B cell (primary cell): ENCODE data around the gene ZDHHC20. TPM values are rescaled to one million over a fixed set of nuclear protein-coding genes. Genes with fewer than 3 reads are reported as not detected.

Experiments
- ATAC-seq: fragments of 200-7000 bp; cut with Tn5 transposase; one replicate; pipeline ENCODE4 v1.10.0; 2021; ENCODE audit warnings: low read depth, mild to moderate bottlenecking, moderate number of reproducible peaks, moderate library complexity
- CTCF ChIA-PET: fragments of 350-600 bp; sonication (Branson Sonifier 250); formaldehyde crosslinking; loops from one replicate; lab custom pipeline; 2021; ENCODE audit warnings: antibody characterized with exemption, inconsistent platforms; lab: Charles Lee
- POLR2A ChIA-PET: fragments of 350-600 bp; sonication (Branson Sonifier 250); formaldehyde crosslinking; loops from one replicate; lab custom pipeline; 2021; ENCODE audit warnings: antibody characterized with exemption; lab: Charles Lee
- DNase-seq: peaks from one replicate; pipeline ENCODE4 v3.0.0; 2013
- H2AFZ ChIP-seq: 2 replicates; pipeline ENCODE4 v1.6.1; 2012; ENCODE audit warnings: mild to moderate bottlenecking, low read depth, low read length; ENCODE audit not compliant: insufficient read depth, poor library complexity, severe bottlenecking
- H3K27ac ChIP-seq, 2 donors: 1 replicate in 1 of 2; 2 replicates in 1 of 2; pipeline ENCODE4 v1.5.1; 2012 to 2013; ENCODE audit warnings: low read length in 2 of 2, mild to moderate bottlenecking in 2 of 2, moderate library complexity in 1 of 2
- H3K27me3 ChIP-seq, 4 experiments: fragments of 200-600 bp in 1 of 4; sonication (generic) in 1 of 4; replicated peaks in 1 of 4; 1 replicate in 2 of 4; 2 replicates in 2 of 4; pipeline versions ENCODE4 v1.6.1 to v1.7.0; 2013 to 2016; ENCODE audit warnings: low read length in 3 of 4, mild to moderate bottlenecking in 2 of 4, mixed read lengths in 1 of 4, moderate library complexity in 1 of 4; ENCODE audit not compliant: insufficient read depth in 4 of 4, control insufficient read depth in 3 of 4; ENCODE audit errors: control extremely low read depth in 1 of 4
- H3K36me3 ChIP-seq, 2 experiments: replicated peaks in 1 of 2; 1 replicate in 1 of 2; 2 replicates in 1 of 2; pipeline versions ENCODE4 v1.6.1 to v1.7.1; 2013; ENCODE audit warnings: low read length in 1 of 2; ENCODE audit not compliant: insufficient read depth in 2 of 2, control insufficient read depth in 1 of 2; ENCODE audit errors: control extremely low read depth in 1 of 2, extremely low read depth in 1 of 2
- H3K4me1 ChIP-seq, 2 donors: fragments of 200-600 bp in 1 of 2; sonication (generic) in 1 of 2; 1 replicate in 1 of 2; 2 replicates in 1 of 2; pipeline versions ENCODE4 v1.5.1 to v1.6.1; 2013 to 2017; ENCODE audit warnings: low read length in 2 of 2; ENCODE audit not compliant: control insufficient read depth in 2 of 2, insufficient read depth in 2 of 2
- H3K4me2 ChIP-seq: replicated peaks from 2 replicates; pipeline ENCODE3; 2012; ENCODE audit warnings: mild to moderate bottlenecking, low read depth, low read length; ENCODE audit not compliant: poor library complexity, severe bottlenecking
- H3K4me3 ChIP-seq, 5 experiments: fragments of 200-600 bp in 1 of 5; sonication (generic) in 1 of 5; 1 replicate in 3 of 5; 2 replicates in 2 of 5; pipeline versions ENCODE4 v1.5.1 to v1.7.0; 2011 to 2016; ENCODE audit warnings: low read length in 4 of 5, mild to moderate bottlenecking in 4 of 5, low read depth in 2 of 5, control low read depth in 1 of 5, moderate library complexity in 1 of 5; ENCODE audit not compliant: insufficient read depth in 1 of 5; ENCODE audit errors: control extremely low read depth in 1 of 5, extremely low read depth in 1 of 5
- H3K79me2 ChIP-seq: fragments of 200-600 bp; sonication (generic); one replicate; pipeline ENCODE4 v1.6.0; 2016; ENCODE audit warnings: low read length; ENCODE audit not compliant: control insufficient read depth, insufficient read depth
- H3K9ac ChIP-seq: fragments of 200-600 bp; sonication (generic); 2 replicates; pipeline ENCODE4 v1.6.1; 2017; ENCODE audit warnings: mild to moderate bottlenecking, low read length, moderate library complexity
- H3K9me3 ChIP-seq, 3 donors: one replicate each; pipeline versions ENCODE4 v1.6.1 to v1.7.1; 2013; ENCODE audit warnings: low read length in 2 of 3; ENCODE audit not compliant: control insufficient read depth in 2 of 3, insufficient read depth in 1 of 3; ENCODE audit errors: control extremely low read depth in 1 of 3
- H4K20me1 ChIP-seq: 2 replicates; pipeline ENCODE4 v1.6.0; 2012; ENCODE audit warnings: mild to moderate bottlenecking, low read length; ENCODE audit not compliant: insufficient read depth, control insufficient read depth, poor library complexity, severe bottlenecking
- H3K27ac Mint-ChIP-seq: one replicate; pipeline ENCODE4 v1.8.0; 2021; ENCODE audit warnings: mixed read lengths
- H3K27me3 Mint-ChIP-seq: one replicate; pipeline ENCODE4 v1.8.0; 2021; ENCODE audit warnings: mixed read lengths
- H3K4me1 Mint-ChIP-seq: one replicate; pipeline ENCODE4 v1.8.0; 2021; ENCODE audit warnings: mixed read lengths
- H3K4me3 Mint-ChIP-seq: one replicate; pipeline ENCODE4 v1.8.0; 2021; ENCODE audit warnings: mixed read lengths
- H3K9me3 Mint-ChIP-seq: one replicate; pipeline ENCODE4 v1.8.0; 2022; ENCODE audit warnings: mixed read lengths; ENCODE audit not compliant: insufficient read depth
- EZH2 ChIP-seq: IDR thresholded peaks from 2 replicates; pipeline ENCODE4 v1.6.1; 2012; ENCODE audit warnings: borderline replicate concordance, low read depth, mild to moderate bottlenecking, moderate library complexity, low read length; ENCODE audit not compliant: insufficient read depth, poor library complexity, severe bottlenecking
- WGBS: methylation state at CpG from one replicate; pipeline ENCODE4 v1.1.5; 2013; ENCODE audit warnings: missing lambda C conversion rate; ENCODE audit not compliant: insufficient coverage; 5-methylcytosine and 5-hydroxymethylcytosine counted together
- intact Hi-C: fragments of 100-400 bp; cut with micrococcal nuclease; formaldehyde crosslinking; loops from one replicate; pipeline ENCODE4 v1.10.0; 2022
- polyA plus RNA-seq: library from polyadenylated mRNA; depleted of rRNA; stranded (reverse); fragments of >200 nt; gene quantifications from 2 replicates; pipeline ENCODE4 v1.2.3, GENCODE V29; 2012
- total RNA-seq, 2 donors: library from RNA; stranded (reverse); fragments of 120-200 nt in 1 of 2; gene quantifications; 1 replicate in 1 of 2; 2 replicates in 1 of 2; pipeline versions ENCODE4 v1.2.3 to v1.2.4, GENCODE V29; 2013 to 2022
- TF ChIP-seq, protein P1 (sequence below): fragments of 200-600 bp; IDR thresholded peaks from one replicate; pipeline ENCODE4 v1.8.0; 2022; ENCODE audit warnings: antibody characterized with exemption, mild to moderate bottlenecking

Gene ZDHHC20
- total and polyA plus RNA-seq, 2 donors (not counting 1 experiment from before 2014, with no cell fraction given), result 10.3 to 61.5 TPM

DNA sequence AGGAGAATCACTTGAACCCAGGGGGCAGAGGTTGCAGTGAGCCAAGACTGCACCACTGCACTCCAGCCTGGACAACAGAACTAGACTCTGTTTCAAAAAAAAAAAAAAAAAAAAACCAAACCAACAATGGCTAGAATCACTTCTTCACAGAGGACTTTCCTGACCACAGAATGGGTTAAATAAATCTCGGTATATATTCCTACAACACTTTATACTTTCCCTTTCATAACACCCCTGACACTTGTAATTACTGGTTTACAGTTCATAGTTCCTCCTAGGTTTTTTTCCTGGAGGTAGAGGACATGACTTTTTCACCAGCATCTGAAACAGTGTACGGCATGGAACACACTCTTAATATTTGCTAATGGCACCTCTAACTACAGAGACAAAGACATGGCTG is 31.4 kb downstream of the ZDHHC20 start:
- H3K4me1 Mint-ChIP-seq, result peaks cover 40% of the 10 kb centered on the region
- peaks cover 63% of the 10 kb centered on the region for H3K79me2 ChIP-seq
- 80% methylated on average over 1 of the region's 2 CpGs for WGBS

DNA sequence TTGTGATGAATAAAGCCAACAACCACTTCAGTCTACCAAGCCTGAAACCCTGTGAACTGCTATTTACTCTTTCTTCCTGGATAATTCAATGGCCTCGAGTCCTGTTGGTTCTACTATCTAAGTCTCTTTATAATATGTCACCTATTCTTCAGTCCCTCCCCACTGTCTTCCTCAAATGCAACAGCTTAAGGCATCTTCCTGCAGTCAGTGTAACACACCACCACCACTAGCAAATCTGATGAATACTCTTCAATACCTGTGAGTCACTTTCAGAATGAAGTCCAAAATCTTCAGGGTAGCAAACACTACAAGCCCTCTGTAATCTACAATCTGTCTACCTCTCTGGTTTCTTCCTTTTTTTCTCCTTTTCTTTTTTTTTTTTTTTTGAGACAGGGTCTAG is 32.9 kb downstream of the ZDHHC20 start:
- peaks cover 54% of the 10 kb centered on the region for H3K79me2 ChIP-seq
- CTCF ChIA-PET, result no interaction called here
- intact Hi-C loops, result no loop called here
- Mint-ChIP-seq H3K27ac (no peak overlapping the region), H3K4me3 (no peak overlapping the region), H3K27me3 (no peaks in the 10 kb centered on the region), H3K4me1 (peaks cover 36% of the 10 kb centered on the region), H3K9me3 (peaks cover 19% of the 10 kb centered on the region)
- DNase-seq, result no peak
- no peak overlapping the region for H3K4me3 ChIP-seq
- H3K27ac ChIP-seq, result no peak overlapping the region
- H2AFZ ChIP-seq, result no peak overlapping the region
- no peaks in the 10 kb centered on the region for H3K27me3 ChIP-seq
- no peak for TF ChIP-seq EZH2
- TF ChIP-seq, protein P1, sequence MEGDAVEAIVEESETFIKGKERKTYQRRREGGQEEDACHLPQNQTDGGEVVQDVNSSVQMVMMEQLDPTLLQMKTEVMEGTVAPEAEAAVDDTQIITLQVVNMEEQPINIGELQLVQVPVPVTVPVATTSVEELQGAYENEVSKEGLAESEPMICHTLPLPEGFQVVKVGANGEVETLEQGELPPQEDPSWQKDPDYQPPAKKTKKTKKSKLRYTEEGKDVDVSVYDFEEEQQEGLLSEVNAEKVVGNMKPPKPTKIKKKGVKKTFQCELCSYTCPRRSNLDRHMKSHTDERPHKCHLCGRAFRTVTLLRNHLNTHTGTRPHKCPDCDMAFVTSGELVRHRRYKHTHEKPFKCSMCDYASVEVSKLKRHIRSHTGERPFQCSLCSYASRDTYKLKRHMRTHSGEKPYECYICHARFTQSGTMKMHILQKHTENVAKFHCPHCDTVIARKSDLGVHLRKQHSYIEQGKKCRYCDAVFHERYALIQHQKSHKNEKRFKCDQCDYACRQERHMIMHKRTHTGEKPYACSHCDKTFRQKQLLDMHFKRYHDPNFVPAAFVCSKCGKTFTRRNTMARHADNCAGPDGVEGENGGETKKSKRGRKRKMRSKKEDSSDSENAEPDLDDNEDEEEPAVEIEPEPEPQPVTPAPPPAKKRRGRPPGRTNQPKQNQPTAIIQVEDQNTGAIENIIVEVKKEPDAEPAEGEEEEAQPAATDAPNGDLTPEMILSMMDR, result no peak
- H3K4me2 ChIP-seq, result no peak overlapping the region
- POLR2A ChIA-PET, result no interaction called here
- H3K9me3 ChIP-seq, result peaks cover 1 to 23% (median 19%) of the 10 kb centered on the region in 3 donors
- ATAC-seq, result no peak
- H3K36me3 ChIP-seq, result peaks cover 3 to 6% of the 10 kb centered on the region in 2 experiments
- H4K20me1 ChIP-seq, result no peaks in the 10 kb centered on the region
- no peak overlapping the region for H3K9ac ChIP-seq
- WGBS, result 100% methylated on average over 1 of the region's 1 CpG
- peaks cover 0 to 3% of the 10 kb centered on the region in 2 donors for H3K4me1 ChIP-seq

More for the DNA sequence above, 31.4 kb downstream of the ZDHHC20 start:
- Histone ChIP-seq H3K27me3 (no peaks in the 10 kb centered on the region), H2AFZ (no peak overlapping the region), H4K20me1 (no peaks in the 10 kb centered on the region), H3K27ac (no peak overlapping the region), H3K4me1 (peaks cover 0 to 3% of the 10 kb centered on the region in 2 donors), H3K9ac (no peak overlapping the region), H3K36me3 (peaks cover under 1 to 5% of the 10 kb centered on the region in 2 experiments), H3K9me3 (peaks cover 1 to 27% (median 19%) of the 10 kb centered on the region in 3 donors), H3K4me2 (no peak overlapping the region), H3K4me3 (no peak overlapping the region)
- peak overlapping the region; percentile 29 for H3K4me3 Mint-ChIP-seq
- no peak for TF ChIP-seq EZH2
- TF ChIP-seq, protein P1, result no peak
- ATAC-seq (no peak), DNase-seq (no peak)
- CTCF ChIA-PET, result no interaction called here
- H3K27me3 Mint-ChIP-seq, result no peaks in the 10 kb centered on the region
- intact Hi-C loops, result no loop called here
- H3K9me3 Mint-ChIP-seq, result peaks cover 19% of the 10 kb centered on the region
- H3K27ac Mint-ChIP-seq, result no peak overlapping the region
- POLR2A ChIA-PET, result no interaction called here
